Mesendoderm (in vitro differentiated cells): ENCODE measurements around the gene CC2D1B.

ENCODE experiments used
- DNase-seq: peaks from one replicate; pipeline ENCODE4 v3.0.0; 2013
- H2AK5ac ChIP-seq: 2 replicates; pipeline ENCODE4 v1.6.1; 2013; ENCODE audit warnings: low read length, inconsistent platforms
- H2BK120ac ChIP-seq: 2 replicates; pipeline ENCODE4 v1.6.1; 2013; ENCODE audit warnings: low read depth, mild to moderate bottlenecking, low read length, moderate library complexity, mixed read lengths
- H2BK15ac ChIP-seq: replicated peaks from 2 replicates; pipeline ENCODE4 v1.6.1; 2013; ENCODE audit warnings: low read depth, mild to moderate bottlenecking, moderate library complexity
- H2BK5ac ChIP-seq: 2 replicates; pipeline ENCODE4 v1.6.1; 2013; ENCODE audit warnings: low read length, inconsistent platforms
- H3K18ac ChIP-seq: 2 replicates; pipeline ENCODE4 v1.6.1; 2013; ENCODE audit warnings: mild to moderate bottlenecking, low read length, mixed read lengths
- H3K23ac ChIP-seq: one replicate; pipeline ENCODE4 v1.6.1; 2013; ENCODE audit warnings: low read length
- H3K27ac ChIP-seq: 2 replicates; pipeline ENCODE4 v1.5.1; 2013; ENCODE audit warnings: low read depth, mild to moderate bottlenecking, inconsistent platforms, low read length, moderate library complexity
- H3K27me3 ChIP-seq: 2 replicates; pipeline ENCODE4 v1.6.1; 2013; ENCODE audit warnings: low read length, control low read depth, mild to moderate bottlenecking, inconsistent platforms; ENCODE audit not compliant: insufficient read depth, poor library complexity
- H3K36me3 ChIP-seq: 2 replicates; pipeline ENCODE4 v1.6.1; 2013; ENCODE audit warnings: low read length, inconsistent platforms; ENCODE audit not compliant: control insufficient read depth, insufficient read depth
- H3K4ac ChIP-seq: one replicate; pipeline ENCODE4 v1.6.1; 2013; ENCODE audit warnings: low read depth, mild to moderate bottlenecking, low read length, moderate library complexity
- H3K4me1 ChIP-seq: 2 replicates; pipeline ENCODE4 v1.6.1; 2013; ENCODE audit warnings: low read depth, low read length, inconsistent platforms; ENCODE audit not compliant: control insufficient read depth
- H3K4me2 ChIP-seq: 2 replicates; pipeline ENCODE4 v1.6.1; 2013; ENCODE audit warnings: low read length
- H3K4me3 ChIP-seq: 2 replicates; pipeline ENCODE4 v1.5.1; 2013; ENCODE audit warnings: mild to moderate bottlenecking, low read length
- H3K56ac ChIP-seq: one replicate; pipeline ENCODE4 v1.6.1; 2013; ENCODE audit warnings: low read length
- H3K79me1 ChIP-seq: 2 replicates; pipeline ENCODE4 v1.6.1; 2013; ENCODE audit warnings: low read length, inconsistent platforms
- H3K79me2 ChIP-seq: 2 replicates; pipeline ENCODE4 v1.6.1; 2013; ENCODE audit warnings: mild to moderate bottlenecking, low read length; ENCODE audit not compliant: control insufficient read depth, insufficient read depth
- H3K9ac ChIP-seq: 2 replicates; pipeline ENCODE4 v1.6.1; 2013; ENCODE audit warnings: low read length, inconsistent platforms
- H4K5ac ChIP-seq: one replicate; pipeline ENCODE4 v1.6.1; 2013; ENCODE audit warnings: low read length
- H4K8ac ChIP-seq: one replicate; pipeline ENCODE4 v1.6.1; 2013; ENCODE audit warnings: low read depth, mild to moderate bottlenecking, control low read depth, low read length, moderate library complexity
- WGBS: extraction: QIAGEN DNeasy Blood & Tissue Kit; methylation state at CpG from one replicate; pipeline ENCODE4 v1.1.7; 2013; ENCODE audit warnings: low lambda C conversion rate, missing lambda C conversion rate; ENCODE audit not compliant: insufficient coverage; ENCODE audit errors: extremely low coverage; 5-methylcytosine and 5-hydroxymethylcytosine counted together

The CC2D1B gene

DNA sequence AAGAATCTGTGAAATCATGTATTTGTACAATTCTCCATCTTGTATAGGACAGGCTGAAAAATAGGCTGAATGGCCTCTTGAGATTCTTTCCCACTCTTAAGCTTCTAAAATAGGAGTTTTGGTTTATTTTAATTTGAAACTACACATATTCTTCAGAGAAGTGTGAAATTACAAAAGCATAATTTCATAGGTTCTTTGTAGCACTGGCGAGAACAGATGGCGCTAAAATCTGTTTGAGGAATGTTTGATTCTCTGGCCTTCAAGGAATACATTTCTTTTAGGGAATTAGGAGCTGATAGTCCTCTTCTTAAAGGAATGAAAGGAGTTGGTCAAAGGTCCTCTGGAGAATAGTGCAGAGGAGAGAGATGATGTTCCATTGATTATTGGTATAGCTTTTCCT lies 44.9 kb downstream of the CC2D1B start:
- DNase-seq = no peak
- WGBS = no CpG with 5 or more reads among the region's 2 CpGs
- no peaks in the 10 kb centered on the region for H3K79me2 ChIP-seq

GRCh38 chr1:52306227-52307006 lies 59.6 kb downstream of the CC2D1B start:
- H3K4ac ChIP-seq = no peak overlapping the region
- H3K27ac ChIP-seq = no peak overlapping the region
- H2BK15ac ChIP-seq = no peak overlapping the region
- H3K56ac ChIP-seq = no peak overlapping the region
- no peak overlapping the region for H3K4me2 ChIP-seq
- H4K5ac ChIP-seq = no peak overlapping the region
- H3K27me3 ChIP-seq = no peaks in the 10 kb centered on the region
- H3K36me3 ChIP-seq = no peaks in the 10 kb centered on the region
- H2BK5ac ChIP-seq = no peak overlapping the region
- no peak overlapping the region for H4K8ac ChIP-seq
- H3K23ac ChIP-seq = no peak overlapping the region
- no peak overlapping the region for H3K9ac ChIP-seq
- no peak overlapping the region for H2AK5ac ChIP-seq
- no peak overlapping the region for H2BK120ac ChIP-seq
- no peak for DNase-seq
- no peak overlapping the region for H3K18ac ChIP-seq
- H3K79me2 ChIP-seq = no peaks in the 10 kb centered on the region
- H3K79me1 ChIP-seq = no peaks in the 10 kb centered on the region
- no peak overlapping the region for H3K4me3 ChIP-seq
- H3K4me1 ChIP-seq = no peaks in the 10 kb centered on the region
- no CpG with 5 or more reads among the region's 11 CpGs for WGBS

More for the DNA sequence above, 44.9 kb downstream of the CC2D1B start:
- H4K5ac ChIP-seq = no peak overlapping the region
- no peak overlapping the region for H3K27ac ChIP-seq
- no peak overlapping the region for H3K4me3 ChIP-seq
- no peak overlapping the region for H3K4ac ChIP-seq
- H3K18ac ChIP-seq = no peak overlapping the region
- no peak overlapping the region for H4K8ac ChIP-seq
- no peak overlapping the region for H2BK5ac ChIP-seq
- no peak overlapping the region for H3K4me2 ChIP-seq
- no peaks in the 10 kb centered on the region for H3K79me1 ChIP-seq
- no peak overlapping the region for H2AK5ac ChIP-seq
- H2BK15ac ChIP-seq = no peak overlapping the region
- no peaks in the 10 kb centered on the region for H3K36me3 ChIP-seq
- H3K27me3 ChIP-seq = no peaks in the 10 kb centered on the region
- H3K4me1 ChIP-seq = no peaks in the 10 kb centered on the region
- no peak overlapping the region for H2BK120ac ChIP-seq
- H3K9ac ChIP-seq = no peak overlapping the region
- no peak overlapping the region for H3K23ac ChIP-seq
- no peak overlapping the region for H3K56ac ChIP-seq

- Histone ChIP-seq H4K5ac (no peak overlapping the region), H3K4me2 (no peak overlapping the region), H3K27ac (no peak overlapping the region), H3K4me3 (no peak overlapping the region), H3K79me1 (no peaks in the 10 kb centered on the region), H3K9ac (no peak overlapping the region), H2BK120ac (no peak overlapping the region), H3K18ac (no peak overlapping the region), H2AK5ac (no peak overlapping the region), H4K8ac (no peak overlapping the region), H3K56ac (no peak overlapping the region), H2BK5ac (no peak overlapping the region), H2BK15ac (no peak overlapping the region), H3K36me3 (no peaks in the 10 kb centered on the region), H3K23ac (no peak overlapping the region), H3K27me3 (no peaks in the 10 kb centered on the region), H3K79me2 (no peaks in the 10 kb centered on the region), H3K4ac (no peak overlapping the region), H3K4me1 (no peaks in the 10 kb centered on the region)
- no CpG with 5 or more reads among the region's 13 CpGs for WGBS
- no peak for DNase-seq
Observed at GRCh38 chr1:52305417-52306226, 60.4 kb downstream of the CC2D1B start.
